22Rv1 (cell line): ENCODE measurements around the gene IMPA2.

Experiments used
- CTCF ChIP-seq: fragments of 450-650 bp; IDR thresholded peaks from 2 replicates; pipeline ENCODE4 v1.5.1; 2017; ENCODE audit warnings: mild to moderate bottlenecking
- ZFX ChIP-seq: fragments of 450-650 bp; IDR thresholded peaks from 2 replicates; pipeline ENCODE4 v1.6.1; 2017; ENCODE audit warnings: antibody characterized with exemption, borderline replicate concordance

DNA sequence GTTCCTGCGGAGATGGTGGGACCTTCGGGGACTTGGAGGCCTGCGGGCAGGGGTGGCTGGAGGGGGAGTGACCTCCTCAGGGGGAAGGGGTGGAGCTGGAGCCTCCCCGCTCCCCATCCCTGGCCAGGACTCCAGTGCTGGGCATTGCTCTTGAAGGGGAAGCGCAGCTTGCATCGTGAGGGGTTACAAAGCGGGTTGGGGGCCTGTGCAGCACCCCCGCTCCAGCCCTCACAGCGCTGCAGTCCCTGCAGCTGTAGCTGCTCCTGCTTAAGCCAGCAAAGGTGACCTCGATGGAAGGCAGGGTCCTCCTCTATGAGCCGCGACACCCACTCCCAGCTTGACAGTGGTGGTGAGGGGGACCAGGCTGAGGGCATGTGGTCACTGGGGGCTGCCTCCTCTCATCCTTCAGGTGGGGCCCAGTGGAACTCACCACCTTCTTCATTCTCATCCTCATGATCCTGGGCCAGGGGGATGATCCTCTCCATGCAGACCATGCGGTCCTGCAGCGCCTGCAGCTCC, 75.6 kb downstream of the IMPA2 start:
- TF ChIP-seq CTCF, result no peak
- TF ChIP-seq ZFX, result no peak
